ENCODE data around the gene HSD17B8. TPM values are rescaled to one million over a fixed set of nuclear protein-coding genes. Genes with fewer than 3 reads are reported as not detected.

The HSD17B8 gene
- total and polyA plus RNA-seq, 10 of the 15 experiments (the other 5 are each of a cell fraction or from before 2014, with no cell fraction given): 3.1 to 54.3 (median 26.5) TPM

DNA sequence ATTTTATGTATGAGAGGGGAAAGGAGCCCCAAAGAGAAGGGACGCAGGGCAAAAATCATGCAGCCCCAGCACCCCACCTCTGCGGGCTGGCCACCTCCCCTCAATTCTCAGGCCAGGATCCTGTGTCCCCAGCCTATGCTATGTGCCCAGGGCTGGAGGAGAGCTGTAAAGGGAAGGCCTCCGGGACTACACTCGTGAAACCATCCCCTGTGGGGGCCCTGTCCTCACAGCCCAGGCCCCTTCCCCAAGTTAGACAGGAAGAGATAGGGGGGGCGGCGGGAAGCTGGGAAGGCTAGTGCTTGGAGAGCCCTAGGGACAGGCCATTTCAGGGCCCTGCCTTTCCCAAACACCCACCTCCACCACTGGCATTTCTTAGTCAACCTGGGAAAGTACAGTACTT, 10.8 kb upstream of the HSD17B8 start:
- intact Hi-C loops (cut with micrococcal nuclease; ENCODE audit: unreplicated experiment) (no loop called here), in situ Hi-C loops (cut with MboI) (no loop called here)
- SMC1A ChIA-PET (ENCODE audit: uncharacterized antibody, unreplicated experiment): no interaction called here
- RAD21 ChIA-PET (ENCODE audit: unreplicated experiment): no interaction called here
- H2AFZ ChIP-seq (ENCODE audit: control insufficient read depth, low read depth, low read length): no peak overlapping the region
- ATAC-seq (no peak), FAIRE-seq (no peak), DNase-seq (ENCODE audit: low read depth, low spot score) (no peak)
- BruUV-seq (replicated peaks): no TSS peak
- no peak overlapping the region for H3K9ac ChIP-seq (ENCODE audit: control insufficient read depth, insufficient read depth, low read length)
- H3K4me2 ChIP-seq (ENCODE audit: control insufficient read depth, insufficient read depth): no peak overlapping the region
- H3K4me1 ChIP-seq (ENCODE audit: control insufficient read depth, insufficient read depth, low read length): 0 out of 2 replicates have a peak, but pooled peaks cover 10% of the 10 kb centered on the region
- TF ChIP-seq EZH2 (IDR thresholded peaks at IDR 0.05; ENCODE audit: borderline replicate concordance, control insufficient read depth, low read depth, low read length) (no peak), SMAD1 (IDR thresholded peaks at IDR 0.05; ENCODE audit: low read depth, partially characterized antibody) (no peak), SMAD5 (IDR thresholded peaks at IDR 0.05; ENCODE audit: low read depth) (no peak)
- TF ChIP-seq, protein P1, sequence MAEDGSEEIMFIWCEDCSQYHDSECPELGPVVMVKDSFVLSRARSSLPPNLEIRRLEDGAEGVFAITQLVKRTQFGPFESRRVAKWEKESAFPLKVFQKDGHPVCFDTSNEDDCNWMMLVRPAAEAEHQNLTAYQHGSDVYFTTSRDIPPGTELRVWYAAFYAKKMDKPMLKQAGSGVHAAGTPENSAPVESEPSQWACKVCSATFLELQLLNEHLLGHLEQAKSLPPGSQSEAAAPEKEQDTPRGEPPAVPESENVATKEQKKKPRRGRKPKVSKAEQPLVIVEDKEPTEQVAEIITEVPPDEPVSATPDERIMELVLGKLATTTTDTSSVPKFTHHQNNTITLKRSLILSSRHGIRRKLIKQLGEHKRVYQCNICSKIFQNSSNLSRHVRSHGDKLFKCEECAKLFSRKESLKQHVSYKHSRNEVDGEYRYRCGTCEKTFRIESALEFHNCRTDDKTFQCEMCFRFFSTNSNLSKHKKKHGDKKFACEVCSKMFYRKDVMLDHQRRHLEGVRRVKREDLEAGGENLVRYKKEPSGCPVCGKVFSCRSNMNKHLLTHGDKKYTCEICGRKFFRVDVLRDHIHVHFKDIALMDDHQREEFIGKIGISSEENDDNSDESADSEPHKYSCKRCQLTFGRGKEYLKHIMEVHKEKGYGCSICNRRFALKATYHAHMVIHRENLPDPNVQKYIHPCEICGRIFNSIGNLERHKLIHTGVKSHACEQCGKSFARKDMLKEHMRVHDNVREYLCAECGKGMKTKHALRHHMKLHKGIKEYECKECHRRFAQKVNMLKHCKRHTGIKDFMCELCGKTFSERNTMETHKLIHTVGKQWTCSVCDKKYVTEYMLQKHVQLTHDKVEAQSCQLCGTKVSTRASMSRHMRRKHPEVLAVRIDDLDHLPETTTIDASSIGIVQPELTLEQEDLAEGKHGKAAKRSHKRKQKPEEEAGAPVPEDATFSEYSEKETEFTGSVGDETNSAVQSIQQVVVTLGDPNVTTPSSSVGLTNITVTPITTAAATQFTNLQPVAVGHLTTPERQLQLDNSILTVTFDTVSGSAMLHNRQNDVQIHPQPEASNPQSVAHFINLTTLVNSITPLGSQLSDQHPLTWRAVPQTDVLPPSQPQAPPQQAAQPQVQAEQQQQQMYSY (CRISPR knock-in tag; IDR thresholded peaks at IDR 0.05): no peak
- TF ChIP-seq, protein P2, sequence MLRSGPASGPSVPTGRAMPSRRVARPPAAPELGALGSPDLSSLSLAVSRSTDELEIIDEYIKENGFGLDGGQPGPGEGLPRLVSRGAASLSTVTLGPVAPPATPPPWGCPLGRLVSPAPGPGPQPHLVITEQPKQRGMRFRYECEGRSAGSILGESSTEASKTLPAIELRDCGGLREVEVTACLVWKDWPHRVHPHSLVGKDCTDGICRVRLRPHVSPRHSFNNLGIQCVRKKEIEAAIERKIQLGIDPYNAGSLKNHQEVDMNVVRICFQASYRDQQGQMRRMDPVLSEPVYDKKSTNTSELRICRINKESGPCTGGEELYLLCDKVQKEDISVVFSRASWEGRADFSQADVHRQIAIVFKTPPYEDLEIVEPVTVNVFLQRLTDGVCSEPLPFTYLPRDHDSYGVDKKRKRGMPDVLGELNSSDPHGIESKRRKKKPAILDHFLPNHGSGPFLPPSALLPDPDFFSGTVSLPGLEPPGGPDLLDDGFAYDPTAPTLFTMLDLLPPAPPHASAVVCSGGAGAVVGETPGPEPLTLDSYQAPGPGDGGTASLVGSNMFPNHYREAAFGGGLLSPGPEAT (IDR thresholded peaks at IDR 0.05; ENCODE audit: low read depth): no peak
- TF ChIP-seq, protein P3, sequence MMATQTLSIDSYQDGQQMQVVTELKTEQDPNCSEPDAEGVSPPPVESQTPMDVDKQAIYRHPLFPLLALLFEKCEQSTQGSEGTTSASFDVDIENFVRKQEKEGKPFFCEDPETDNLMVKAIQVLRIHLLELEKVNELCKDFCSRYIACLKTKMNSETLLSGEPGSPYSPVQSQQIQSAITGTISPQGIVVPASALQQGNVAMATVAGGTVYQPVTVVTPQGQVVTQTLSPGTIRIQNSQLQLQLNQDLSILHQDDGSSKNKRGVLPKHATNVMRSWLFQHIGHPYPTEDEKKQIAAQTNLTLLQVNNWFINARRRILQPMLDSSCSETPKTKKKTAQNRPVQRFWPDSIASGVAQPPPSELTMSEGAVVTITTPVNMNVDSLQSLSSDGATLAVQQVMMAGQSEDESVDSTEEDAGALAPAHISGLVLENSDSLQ (IDR thresholded peaks at IDR 0.05): no peak
- TF ChIP-seq, protein P4, sequence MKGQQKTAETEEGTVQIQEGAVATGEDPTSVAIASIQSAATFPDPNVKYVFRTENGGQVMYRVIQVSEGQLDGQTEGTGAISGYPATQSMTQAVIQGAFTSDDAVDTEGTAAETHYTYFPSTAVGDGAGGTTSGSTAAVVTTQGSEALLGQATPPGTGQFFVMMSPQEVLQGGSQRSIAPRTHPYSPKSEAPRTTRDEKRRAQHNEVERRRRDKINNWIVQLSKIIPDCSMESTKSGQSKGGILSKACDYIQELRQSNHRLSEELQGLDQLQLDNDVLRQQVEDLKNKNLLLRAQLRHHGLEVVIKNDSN (IDR thresholded peaks at IDR 0.05; ENCODE audit: borderline replicate concordance, extremely low read length, insufficient read depth, low read depth, low read length): no peak
- TF ChIP-seq, protein P5, sequence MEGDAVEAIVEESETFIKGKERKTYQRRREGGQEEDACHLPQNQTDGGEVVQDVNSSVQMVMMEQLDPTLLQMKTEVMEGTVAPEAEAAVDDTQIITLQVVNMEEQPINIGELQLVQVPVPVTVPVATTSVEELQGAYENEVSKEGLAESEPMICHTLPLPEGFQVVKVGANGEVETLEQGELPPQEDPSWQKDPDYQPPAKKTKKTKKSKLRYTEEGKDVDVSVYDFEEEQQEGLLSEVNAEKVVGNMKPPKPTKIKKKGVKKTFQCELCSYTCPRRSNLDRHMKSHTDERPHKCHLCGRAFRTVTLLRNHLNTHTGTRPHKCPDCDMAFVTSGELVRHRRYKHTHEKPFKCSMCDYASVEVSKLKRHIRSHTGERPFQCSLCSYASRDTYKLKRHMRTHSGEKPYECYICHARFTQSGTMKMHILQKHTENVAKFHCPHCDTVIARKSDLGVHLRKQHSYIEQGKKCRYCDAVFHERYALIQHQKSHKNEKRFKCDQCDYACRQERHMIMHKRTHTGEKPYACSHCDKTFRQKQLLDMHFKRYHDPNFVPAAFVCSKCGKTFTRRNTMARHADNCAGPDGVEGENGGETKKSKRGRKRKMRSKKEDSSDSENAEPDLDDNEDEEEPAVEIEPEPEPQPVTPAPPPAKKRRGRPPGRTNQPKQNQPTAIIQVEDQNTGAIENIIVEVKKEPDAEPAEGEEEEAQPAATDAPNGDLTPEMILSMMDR (IDR thresholded peaks at IDR 0.05 in 2 of 3, conservative IDR thresholded peaks at IDR 0.05 in 1 of 3; ENCODE audit: control insufficient read depth in 2 of 3, extremely low read depth in 1 of 3, insufficient read depth in 1 of 3, low read depth in 3 of 3, low read length in 3 of 3): no peak
- no peak overlapping the region for H3K27ac ChIP-seq (ENCODE audit: control insufficient read depth, insufficient read depth)
- peaks cover 11 to 27% of the 10 kb centered on the region in 2 experiments for H3K36me3 ChIP-seq (ENCODE audit: control insufficient read depth in 2 of 2, insufficient read depth in 2 of 2, low read length in 1 of 2)
- H3K4me3 ChIP-seq: no peak overlapping the region
- 92% methylated on average over 6 of the region's 6 CpGs for WGBS (ENCODE audit: insufficient coverage, insufficient replicate concordance, low lambda C conversion rate, missing lambda C conversion rate)
- H3K9me3 ChIP-seq (replicated peaks; ENCODE audit: control insufficient read depth, insufficient read depth, low read length): no peaks in the 10 kb centered on the region
- no peaks in the 10 kb centered on the region; the same call in none of the 2 replicates for H3K79me2 ChIP-seq (ENCODE audit: control insufficient read depth, insufficient read depth, low read length)
- H4K20me1 ChIP-seq (ENCODE audit: control insufficient read depth, insufficient read depth): no peaks in the 10 kb centered on the region
- POLR2A ChIA-PET: no interaction called here
- peaks cover 2 to 5% of the 10 kb centered on the region in 2 experiments for H3K27me3 ChIP-seq (replicated peaks in 1 of 2; ENCODE audit: control insufficient read depth in 2 of 2, insufficient read depth in 2 of 2, low read length in 1 of 2)
- CTCF ChIA-PET: interaction anchor here (1.5 kb wide), 1 partner anchor 55 kb away, joined by 3 read pairs; no protein-coding TSS in a partner anchor
